Cardiac fibroblast (primary cell): ENCODE measurements around the gene DSG1.

Source experiments
- DNase-seq, 2 donors: peaks; one replicate each; pipeline versions ENCODE4 v3.0.0 to v3.0.0-alpha.2; 2010; ENCODE audit warnings: low read depth in 2 of 2
- H3K4me3 ChIP-seq, 2 donors: replicated peaks in 1 of 2; 1 replicate in 1 of 2; 2 replicates in 1 of 2; pipeline ENCODE4 v1.5.1; 2011; ENCODE audit warnings: low read depth in 2 of 2, low read length in 2 of 2, mild to moderate bottlenecking in 2 of 2, moderate library complexity in 1 of 2
- TF ChIP-seq, protein P1 (sequence below): IDR thresholded peaks from one replicate; pipeline ENCODE4 v1.5.1; 2011; ENCODE audit warnings: low read depth, mild to moderate bottlenecking, low read length, inconsistent platforms

DSG1 gene

DNA sequence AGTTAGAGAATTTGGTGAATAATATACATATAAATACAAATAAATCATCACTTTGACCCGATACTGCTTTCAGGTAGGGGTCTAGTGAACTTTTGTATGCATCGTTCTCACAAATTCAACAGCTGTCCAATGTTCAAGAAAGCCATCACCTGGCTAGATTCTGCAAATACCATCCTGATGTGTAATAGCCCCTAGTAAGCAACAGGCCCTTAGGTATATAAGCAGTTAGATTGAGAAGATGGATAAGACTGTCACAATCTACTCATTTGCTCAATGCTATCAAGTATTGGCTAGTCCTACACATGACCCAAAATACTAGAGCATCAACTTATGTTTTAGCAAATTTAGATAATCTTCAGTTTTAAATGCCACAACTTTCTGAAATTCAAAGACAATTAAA, 20.7 kb upstream of the DSG1 start:
- TF ChIP-seq, protein P1, sequence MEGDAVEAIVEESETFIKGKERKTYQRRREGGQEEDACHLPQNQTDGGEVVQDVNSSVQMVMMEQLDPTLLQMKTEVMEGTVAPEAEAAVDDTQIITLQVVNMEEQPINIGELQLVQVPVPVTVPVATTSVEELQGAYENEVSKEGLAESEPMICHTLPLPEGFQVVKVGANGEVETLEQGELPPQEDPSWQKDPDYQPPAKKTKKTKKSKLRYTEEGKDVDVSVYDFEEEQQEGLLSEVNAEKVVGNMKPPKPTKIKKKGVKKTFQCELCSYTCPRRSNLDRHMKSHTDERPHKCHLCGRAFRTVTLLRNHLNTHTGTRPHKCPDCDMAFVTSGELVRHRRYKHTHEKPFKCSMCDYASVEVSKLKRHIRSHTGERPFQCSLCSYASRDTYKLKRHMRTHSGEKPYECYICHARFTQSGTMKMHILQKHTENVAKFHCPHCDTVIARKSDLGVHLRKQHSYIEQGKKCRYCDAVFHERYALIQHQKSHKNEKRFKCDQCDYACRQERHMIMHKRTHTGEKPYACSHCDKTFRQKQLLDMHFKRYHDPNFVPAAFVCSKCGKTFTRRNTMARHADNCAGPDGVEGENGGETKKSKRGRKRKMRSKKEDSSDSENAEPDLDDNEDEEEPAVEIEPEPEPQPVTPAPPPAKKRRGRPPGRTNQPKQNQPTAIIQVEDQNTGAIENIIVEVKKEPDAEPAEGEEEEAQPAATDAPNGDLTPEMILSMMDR = no peak
- DNase-seq = no peak
- H3K4me3 ChIP-seq = no peak overlapping the region

DNA sequence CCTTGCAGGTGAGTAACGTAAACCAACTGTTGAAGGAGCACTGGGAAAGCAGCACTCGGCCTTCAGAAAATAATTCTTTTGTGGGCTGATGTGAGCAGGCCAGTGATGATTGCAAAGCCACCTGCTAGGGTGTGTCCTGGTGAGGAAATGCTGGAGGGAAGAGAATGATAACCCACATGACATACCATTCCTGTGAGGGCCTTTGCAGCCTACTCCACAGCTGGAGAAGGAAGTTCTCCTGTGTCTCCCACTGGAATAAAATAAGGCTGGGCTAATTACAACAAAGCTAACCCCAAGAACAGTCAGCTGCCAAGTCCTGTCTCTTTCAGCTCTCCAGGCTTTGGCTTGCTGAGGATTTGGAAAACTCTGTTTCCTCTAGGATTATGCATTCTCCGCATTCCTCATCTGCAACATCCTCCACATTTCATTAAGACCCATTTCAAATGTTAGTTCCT, 16.7 kb upstream of the DSG1 start:
- no peak overlapping the region for H3K4me3 ChIP-seq
- TF ChIP-seq, protein P1 = no peak
- DNase-seq = peak in 1 of 2 donors; percentile 24

DNA sequence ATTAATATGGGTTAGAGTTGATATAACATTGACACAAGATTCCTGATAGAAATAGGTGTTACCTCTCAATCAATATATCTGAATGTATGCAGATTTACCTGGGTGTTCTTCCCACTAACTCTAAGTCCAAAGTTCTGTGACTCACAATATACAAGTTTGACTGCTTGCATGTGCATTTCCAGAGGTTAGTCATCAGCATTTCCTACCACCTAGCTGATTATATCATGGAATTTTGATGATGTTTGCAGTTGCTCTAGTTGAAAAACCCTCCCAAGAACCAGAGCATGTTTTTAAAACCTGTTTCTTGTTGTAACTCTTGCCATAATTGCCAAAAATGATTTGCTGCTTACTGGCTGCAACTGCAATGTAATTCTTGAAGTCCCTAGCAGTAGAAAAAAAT, 15.0 kb upstream of the DSG1 start:
- peak in 1 of 2 donors; percentile 13 for DNase-seq
- H3K4me3 ChIP-seq = no peak overlapping the region
- TF ChIP-seq, protein P1 = no peak

DNA sequence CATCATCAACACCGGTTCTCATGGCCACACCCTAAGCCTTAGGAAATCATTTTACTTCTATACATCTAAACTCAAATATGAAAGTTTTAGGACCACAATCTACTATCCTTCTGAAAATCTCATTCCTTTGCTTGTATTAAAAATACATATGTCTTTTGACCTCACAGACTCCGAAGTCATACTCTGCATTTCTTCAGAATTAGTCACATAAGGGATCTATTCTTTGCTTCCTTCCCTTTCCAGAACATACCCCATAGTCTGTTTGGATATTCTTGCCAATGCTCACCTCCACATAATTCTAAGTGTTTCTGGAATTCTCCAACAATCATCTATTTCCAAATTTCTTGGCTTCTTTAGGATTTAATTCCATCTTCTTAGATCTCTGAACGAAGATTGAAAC, 14.2 kb upstream of the DSG1 start:
- no peak for DNase-seq
- TF ChIP-seq, protein P1 = no peak
- H3K4me3 ChIP-seq = no peak overlapping the region

DNA sequence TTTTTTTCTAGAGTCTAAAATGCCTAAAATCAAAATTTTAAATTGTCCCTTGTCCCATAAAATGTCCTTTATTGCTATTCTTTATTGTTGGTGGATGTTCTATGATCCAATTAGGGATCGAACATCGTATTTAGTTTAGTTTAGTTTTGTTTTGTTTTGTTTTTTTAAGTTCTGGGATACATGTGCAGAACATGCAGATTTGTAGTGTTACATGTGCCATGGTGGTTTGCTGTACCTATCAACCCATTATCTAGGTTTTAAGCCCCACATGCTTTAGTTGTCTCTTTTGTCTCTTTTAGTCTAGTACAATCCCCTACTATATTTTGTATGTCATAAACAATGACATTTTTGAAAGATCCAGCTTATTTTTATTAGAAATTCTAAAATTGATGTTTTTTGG, 8.8 kb upstream of the DSG1 start:
- TF ChIP-seq, protein P1 = no peak
- no peak for DNase-seq
- no peak overlapping the region for H3K4me3 ChIP-seq

DNA sequence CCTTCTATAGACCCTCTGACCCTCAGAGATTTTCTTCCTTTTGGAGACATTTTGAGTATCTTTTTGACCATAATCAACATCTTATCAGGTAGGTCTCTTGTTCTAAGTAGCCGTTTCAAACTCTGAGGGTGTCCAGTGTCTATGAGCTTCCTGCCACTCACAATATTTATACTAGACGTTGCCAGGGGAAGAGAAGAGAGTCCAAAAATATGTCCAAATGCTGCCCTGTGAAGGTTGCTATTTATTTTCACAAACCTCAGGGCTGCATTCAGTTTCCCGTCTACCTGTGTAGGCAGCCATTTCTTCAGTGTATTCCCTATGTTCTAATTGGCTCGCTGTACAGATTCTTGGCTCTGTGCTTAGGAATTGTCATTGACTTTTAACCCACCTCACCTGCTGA, 986 bp upstream of the DSG1 start:
- H3K4me3 ChIP-seq = no peak overlapping the region
- TF ChIP-seq, protein P1 = no peak
- no peak for DNase-seq

DNA sequence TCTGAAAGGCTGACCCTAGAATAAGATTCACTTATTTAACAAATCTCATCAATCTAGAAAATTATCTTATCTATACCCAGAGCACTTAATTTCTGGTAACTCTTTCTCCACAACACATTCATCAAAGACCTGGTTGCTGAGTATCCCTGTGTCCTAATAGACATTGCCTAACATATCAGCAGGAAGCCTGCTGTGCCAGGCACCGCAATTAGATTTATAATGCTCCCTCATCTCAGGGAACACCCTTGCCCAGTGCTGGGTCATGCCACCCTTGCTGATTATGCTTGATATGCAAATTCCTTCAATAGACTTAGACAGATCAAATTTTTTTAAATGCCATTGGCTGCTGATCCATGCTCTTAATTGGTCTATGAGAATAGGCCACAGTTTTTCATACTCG, 3.8 kb downstream of the DSG1 start:
- TF ChIP-seq, protein P1 = no peak
- no peak overlapping the region for H3K4me3 ChIP-seq
- no peak for DNase-seq
